ENCODE data around the gene NFIB.

GRCh38 chr9:14340994-14341393 lies 27.1 kb upstream of the NFIB start:
- TF ChIP-seq MXI1 (IDR thresholded peaks at IDR 0.05; ENCODE audit: low read depth, low read length) (no peak), TEAD4 (IDR thresholded peaks at IDR 0.05; ENCODE audit: borderline replicate concordance, insufficient read depth) (no peak), SIN3A (IDR thresholded peaks at IDR 0.05; ENCODE audit: borderline replicate concordance, low read depth, low read length) (no peak), ZBTB33 (IDR thresholded peaks at IDR 0.05; ENCODE audit: borderline replicate concordance, low read depth) (no peak), RCOR1 (IDR thresholded peaks at IDR 0.05; ENCODE audit: low read length) (no peak)
- TF ChIP-seq, protein P1, sequence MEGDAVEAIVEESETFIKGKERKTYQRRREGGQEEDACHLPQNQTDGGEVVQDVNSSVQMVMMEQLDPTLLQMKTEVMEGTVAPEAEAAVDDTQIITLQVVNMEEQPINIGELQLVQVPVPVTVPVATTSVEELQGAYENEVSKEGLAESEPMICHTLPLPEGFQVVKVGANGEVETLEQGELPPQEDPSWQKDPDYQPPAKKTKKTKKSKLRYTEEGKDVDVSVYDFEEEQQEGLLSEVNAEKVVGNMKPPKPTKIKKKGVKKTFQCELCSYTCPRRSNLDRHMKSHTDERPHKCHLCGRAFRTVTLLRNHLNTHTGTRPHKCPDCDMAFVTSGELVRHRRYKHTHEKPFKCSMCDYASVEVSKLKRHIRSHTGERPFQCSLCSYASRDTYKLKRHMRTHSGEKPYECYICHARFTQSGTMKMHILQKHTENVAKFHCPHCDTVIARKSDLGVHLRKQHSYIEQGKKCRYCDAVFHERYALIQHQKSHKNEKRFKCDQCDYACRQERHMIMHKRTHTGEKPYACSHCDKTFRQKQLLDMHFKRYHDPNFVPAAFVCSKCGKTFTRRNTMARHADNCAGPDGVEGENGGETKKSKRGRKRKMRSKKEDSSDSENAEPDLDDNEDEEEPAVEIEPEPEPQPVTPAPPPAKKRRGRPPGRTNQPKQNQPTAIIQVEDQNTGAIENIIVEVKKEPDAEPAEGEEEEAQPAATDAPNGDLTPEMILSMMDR (IDR thresholded peaks at IDR 0.05) = no peak

All from SK-N-SH (cell line).